Cardiac muscle cell (in vitro differentiated cells and primary cell): ENCODE results near the gene PSME1. TPM values are rescaled to one million over a fixed set of nuclear protein-coding genes. Genes with fewer than 3 reads are reported as not detected.
A peak's percentile ranks its signal among the peaks of the same experiment; 100 is the strongest.

ENCODE experiments used
- DNase-seq, 2 donors: peaks; one replicate each; pipeline versions ENCODE4 v3.0.0 to v3.0.0-alpha.2; 2010 to 2017; ENCODE audit warnings: low read depth in 1 of 2, low spot score in 1 of 2
- H3K27ac ChIP-seq: fragments of 200-600 bp; sonication (generic); 2 replicates; pipeline ENCODE4 v1.5.1; 2016
- H3K27me3 ChIP-seq: fragments of 200-600 bp; sonication (generic); 2 replicates; pipeline ENCODE4 v1.6.0; 2016; ENCODE audit warnings: control low read depth
- H3K36me3 ChIP-seq: fragments of 200-600 bp; sonication (generic); 2 replicates; pipeline ENCODE4 v1.5.1; 2016; ENCODE audit warnings: control low read depth
- H3K4me1 ChIP-seq: fragments of 200-600 bp; sonication (generic); 2 replicates; pipeline ENCODE4 v1.8.1; 2017; ENCODE audit warnings: low read depth, mild to moderate bottlenecking, mixed run types
- H3K4me3 ChIP-seq: fragments of 200-600 bp; sonication (generic); 2 replicates; pipeline ENCODE4 v1.5.1; 2016; ENCODE audit warnings: mild to moderate bottlenecking
- H3K9me3 ChIP-seq: fragments of 200-600 bp; sonication (generic); 2 replicates; pipeline ENCODE4 v1.5.1; 2017; ENCODE audit warnings: low read depth, mild to moderate bottlenecking, control low read depth
- polyA plus RNA-seq: library from polyadenylated mRNA; unstranded; fragments of >200 nt; fragmentation: Nextera tagmentation; extraction: Ambion mirVana; gene quantifications from 2 replicates; pipeline ENCODE4 v1.2.1, GENCODE V29; 2016
- total RNA-seq: library from RNA; depleted of rRNA; stranded (reverse); fragments of >200 nt; gene quantifications from 2 replicates; pipeline ENCODE4 v1.2.3, GENCODE V29; 2016
- TF ChIP-seq, protein P1 (sequence below): IDR thresholded peaks from 2 replicates; pipeline ENCODE4 v1.5.1; 2012; ENCODE audit warnings: low read depth, mild to moderate bottlenecking, low read length

Gene PSME1
- total and polyA plus RNA-seq, 2 experiments from 2014 or later: 238 to 383 TPM

- peak within 1 kb of the TSS; percentile 69 for H3K27ac ChIP-seq
- H3K4me1 ChIP-seq: peaks cover 10% of the 10 kb centered on the region
- no peaks in the 10 kb centered on the region for H3K9me3 ChIP-seq
- DNase-seq: peak; percentile 99
- TF ChIP-seq, protein P1, sequence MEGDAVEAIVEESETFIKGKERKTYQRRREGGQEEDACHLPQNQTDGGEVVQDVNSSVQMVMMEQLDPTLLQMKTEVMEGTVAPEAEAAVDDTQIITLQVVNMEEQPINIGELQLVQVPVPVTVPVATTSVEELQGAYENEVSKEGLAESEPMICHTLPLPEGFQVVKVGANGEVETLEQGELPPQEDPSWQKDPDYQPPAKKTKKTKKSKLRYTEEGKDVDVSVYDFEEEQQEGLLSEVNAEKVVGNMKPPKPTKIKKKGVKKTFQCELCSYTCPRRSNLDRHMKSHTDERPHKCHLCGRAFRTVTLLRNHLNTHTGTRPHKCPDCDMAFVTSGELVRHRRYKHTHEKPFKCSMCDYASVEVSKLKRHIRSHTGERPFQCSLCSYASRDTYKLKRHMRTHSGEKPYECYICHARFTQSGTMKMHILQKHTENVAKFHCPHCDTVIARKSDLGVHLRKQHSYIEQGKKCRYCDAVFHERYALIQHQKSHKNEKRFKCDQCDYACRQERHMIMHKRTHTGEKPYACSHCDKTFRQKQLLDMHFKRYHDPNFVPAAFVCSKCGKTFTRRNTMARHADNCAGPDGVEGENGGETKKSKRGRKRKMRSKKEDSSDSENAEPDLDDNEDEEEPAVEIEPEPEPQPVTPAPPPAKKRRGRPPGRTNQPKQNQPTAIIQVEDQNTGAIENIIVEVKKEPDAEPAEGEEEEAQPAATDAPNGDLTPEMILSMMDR: no peak
- H3K36me3 ChIP-seq: peaks cover 20% of the 10 kb centered on the region
- H3K27me3 ChIP-seq: no peaks in the 10 kb centered on the region
- H3K4me3 ChIP-seq: peak within 1 kb of the TSS; percentile 53
These were observed 10.5 kb downstream of the PSME1 start, which contains the start of gene PSME2 for GRCh38 chr14:24146453-24146977. TSS of gene PSME2 (minus strand) at chr14:24146610. CDS start at chr14:24146581, 29 bp downstream.

GRCh38 chr14:24146978-24147760, 11.2 kb downstream of the PSME1 start, which contains the start of gene RNF31:
TSS of gene RNF31 (plus strand) at chr14:24147498. CDS start at chr14:24147699, 201 bp downstream.
- peaks cover 10% of the 10 kb centered on the region for H3K4me1 ChIP-seq
- H3K27me3 ChIP-seq: no peaks in the 10 kb centered on the region
- peak within 1 kb of the TSS; percentile 53 for H3K4me3 ChIP-seq
- TF ChIP-seq, protein P1: no peak
- DNase-seq: peak; percentile 99
- H3K27ac ChIP-seq: peak within 1 kb of the TSS; percentile 69
- no peaks in the 10 kb centered on the region for H3K9me3 ChIP-seq
- peaks cover 23% of the 10 kb centered on the region for H3K36me3 ChIP-seq

DNA sequence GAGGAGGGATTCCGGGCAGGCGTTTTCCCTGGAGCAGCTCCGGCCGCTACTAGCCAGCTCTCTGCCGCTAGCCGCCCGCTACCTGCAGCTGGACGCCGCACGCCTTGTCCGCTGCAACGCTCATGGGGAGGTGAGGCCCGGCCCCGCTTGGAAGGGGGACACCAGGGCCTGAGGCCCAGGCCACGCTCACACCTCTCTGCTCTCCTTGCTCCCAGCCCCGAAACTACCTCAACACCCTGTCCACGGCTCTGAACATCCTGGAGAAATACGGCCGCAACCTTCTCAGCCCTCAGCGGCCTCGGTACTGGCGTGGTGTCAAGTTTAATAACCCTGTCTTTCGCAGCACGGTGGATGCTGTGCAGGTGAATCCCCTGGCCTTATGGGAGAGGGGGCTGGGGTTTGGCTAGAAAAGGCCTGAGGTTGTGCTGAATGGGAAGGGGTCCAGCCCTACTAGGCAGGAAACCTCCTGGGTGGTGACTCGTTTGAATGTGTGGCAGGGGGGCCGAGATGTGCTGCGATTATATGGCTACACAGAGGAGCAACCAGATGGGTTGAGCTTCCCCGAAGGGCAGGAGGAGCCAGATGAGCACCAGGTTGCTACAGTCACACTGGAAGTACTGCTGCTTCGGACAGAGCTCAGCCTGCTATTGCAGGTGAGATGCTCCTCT, 11.9 kb downstream of the PSME1 start:
- H3K27me3 ChIP-seq: no peaks in the 10 kb centered on the region
- no peak for DNase-seq
- H3K27ac ChIP-seq: peak overlapping the region; percentile 35
- peak overlapping the region; percentile 53 for H3K4me3 ChIP-seq
- TF ChIP-seq, protein P1: no peak
- no peaks in the 10 kb centered on the region for H3K9me3 ChIP-seq
- H3K4me1 ChIP-seq: peaks cover 10% of the 10 kb centered on the region
- H3K36me3 ChIP-seq: peaks cover 29% of the 10 kb centered on the region

DNA sequence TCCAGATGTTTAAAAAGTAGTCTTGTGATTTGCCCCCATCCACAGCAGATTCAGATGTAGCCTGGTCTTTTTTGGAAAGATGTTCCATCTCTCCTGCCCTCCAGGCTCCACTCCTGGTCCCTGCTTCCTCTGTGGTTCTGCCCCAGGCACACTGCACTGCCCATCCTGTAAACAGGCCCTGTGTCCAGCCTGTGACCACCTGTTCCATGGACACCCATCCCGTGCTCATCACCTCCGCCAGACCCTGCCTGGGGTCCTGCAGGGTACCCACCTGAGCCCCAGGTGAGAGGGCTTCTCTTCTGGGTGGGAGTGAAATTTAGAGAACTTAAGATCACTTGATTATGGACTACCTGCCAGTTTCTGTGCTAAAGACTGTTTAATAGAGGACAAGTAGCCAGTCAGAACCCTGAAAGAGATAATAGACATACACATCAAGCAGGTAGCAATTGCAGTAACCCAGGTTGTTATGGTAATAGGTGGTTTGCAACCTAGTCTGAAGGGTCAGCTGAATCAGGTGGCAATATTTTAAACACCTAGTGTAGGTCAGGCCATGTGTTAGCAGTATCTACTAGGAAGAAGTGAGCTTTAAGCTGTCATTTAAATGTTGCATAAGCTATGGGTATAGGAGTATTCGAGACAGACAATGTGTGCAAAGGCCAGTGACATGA, 13.4 kb downstream of the PSME1 start:
- TF ChIP-seq, protein P1: no peak
- H3K36me3 ChIP-seq: peaks cover 29% of the 10 kb centered on the region
- H3K9me3 ChIP-seq: no peaks in the 10 kb centered on the region
- H3K4me3 ChIP-seq: no peak overlapping the region
- no peak for DNase-seq
- H3K27ac ChIP-seq: no peak overlapping the region
- peaks cover 10% of the 10 kb centered on the region for H3K4me1 ChIP-seq
- H3K27me3 ChIP-seq: no peaks in the 10 kb centered on the region

DNA sequence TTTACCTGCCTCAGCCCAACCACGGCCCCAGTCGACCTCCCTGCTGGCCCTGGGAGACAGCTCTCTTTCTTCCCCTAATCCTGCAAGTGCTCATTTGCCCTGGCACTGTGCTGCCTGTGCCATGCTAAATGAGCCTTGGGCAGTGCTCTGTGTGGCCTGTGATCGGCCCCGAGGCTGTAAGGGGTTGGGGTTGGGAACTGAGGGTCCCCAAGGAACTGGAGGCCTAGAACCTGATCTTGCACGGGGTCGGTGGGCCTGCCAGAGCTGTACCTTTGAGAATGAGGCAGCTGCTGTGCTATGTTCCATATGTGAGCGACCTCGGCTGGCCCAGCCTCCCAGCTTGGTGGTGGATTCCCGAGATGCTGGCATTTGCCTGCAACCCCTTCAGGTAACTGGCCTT, 14.1 kb downstream of the PSME1 start:
- no peak for DNase-seq
- Histone ChIP-seq H3K4me3 (no peak overlapping the region), H3K36me3 (peaks cover 32% of the 10 kb centered on the region), H3K4me1 (peaks cover 10% of the 10 kb centered on the region), H3K27me3 (no peaks in the 10 kb centered on the region), H3K9me3 (no peaks in the 10 kb centered on the region), H3K27ac (no peak overlapping the region)
- TF ChIP-seq, protein P1: no peak
